HepG2 (cell line): ENCODE measurements around the gene PDE3B. TPM values are rescaled to one million over a fixed set of nuclear protein-coding genes. Genes with fewer than 3 reads are reported as not detected.

Source experiments
- ATAC-seq: fragments of 200-7000 bp; cut with Tn5 transposase; 3 replicates; pipeline ENCODE4 v1.9.1; 2020; ENCODE audit warnings: mild to moderate bottlenecking, moderate library complexity
- BruUV-seq: library from RNA; stranded (reverse); fragments of 400-500 nt; replicated peaks from 2 replicates; lab custom pipeline; 2021; lab: Mats Ljungman, UMichigan
- CTCF ChIA-PET: fragments of 300-600 bp; formaldehyde crosslinking; extraction: SDS; loops from one replicate; lab custom pipeline; 2021; ENCODE audit warnings: low total read pairs, inconsistent platforms, low intra/inter-chr PET ratio; lab: Yijun Ruan, JAX
- POLR2A ChIA-PET: fragments of 350-600 bp; sonication (Branson Sonifier 250); formaldehyde crosslinking; loops from one replicate; lab custom pipeline; 2020; ENCODE audit warnings: antibody characterized with exemption, inconsistent platforms; lab: Yijun Ruan, JAX
- DNase-seq: peaks from one replicate; pipeline ENCODE4 v3.0.0-alpha.2; 2015; ENCODE audit warnings: low spot score
- FAIRE-seq: peaks from 3 replicates; lab custom pipeline; 2011; peaks lifted over from hg19 to GRCh38; lab: Jason Lieb, UNC
- H2AFZ ChIP-seq: one replicate; pipeline ENCODE4 v1.6.1; 2011; ENCODE audit warnings: low read length, inconsistent platforms
- H3K27ac ChIP-seq: fragments of 300-600 bp; 3 replicates; pipeline ENCODE4 v1.8.0; 2011; ENCODE audit warnings: mixed run types, mild to moderate bottlenecking, mixed read lengths, low read length, inconsistent platforms; ENCODE audit not compliant: insufficient read depth; ENCODE audit errors: extremely low read length
- H3K27me3 ChIP-seq, 2 experiments: fragments of 200-600 bp in 1 of 2; 2 replicates in 1 of 2; 3 replicates in 1 of 2; pipeline versions ENCODE4 v1.6.0 to v1.8.0; 2011; ENCODE audit warnings: low read length in 2 of 2, mild to moderate bottlenecking in 2 of 2, moderate library complexity in 2 of 2, inconsistent platforms in 1 of 2; ENCODE audit not compliant: insufficient read depth in 2 of 2, control insufficient read depth in 1 of 2
- H3K36me3 ChIP-seq, 2 experiments: fragments of 200-600 bp in 1 of 2; replicated peaks in 1 of 2; 2 replicates in 1 of 2; 3 replicates in 1 of 2; pipeline versions ENCODE4 v1.5.1 to v1.8.0; 2011; ENCODE audit warnings: low read length in 2 of 2, inconsistent platforms in 1 of 2; ENCODE audit not compliant: insufficient read depth in 2 of 2, control insufficient read depth in 1 of 2
- H3K4me1 ChIP-seq: 2 replicates; pipeline ENCODE4 v1.5.1; 2012; ENCODE audit warnings: low read length, inconsistent platforms; ENCODE audit not compliant: insufficient read depth
- H3K4me2 ChIP-seq: 2 replicates; pipeline ENCODE4 v1.6.0; 2011; ENCODE audit warnings: low read depth, low read length, inconsistent platforms
- H3K4me3 ChIP-seq, 3 experiments: fragments of 200-600 bp in 1 of 3; sonication (generic), shearing (Covaris generic) in 1 of 3; replicated peaks in 1 of 3; 2 replicates each; pipeline ENCODE4 v1.5.1; 2011 to 2016; ENCODE audit warnings: low read length in 3 of 3, inconsistent platforms in 2 of 3, low read depth in 2 of 3, mild to moderate bottlenecking in 2 of 3, control low read depth in 1 of 3, mixed read lengths in 1 of 3; ENCODE audit not compliant: insufficient read depth in 1 of 3
- H3K79me2 ChIP-seq: one replicate; pipeline ENCODE4 v1.6.1; 2011; ENCODE audit warnings: low read length, inconsistent platforms; ENCODE audit not compliant: insufficient read depth
- H3K9ac ChIP-seq: 2 replicates; pipeline ENCODE4 v1.6.0; 2011; ENCODE audit warnings: mild to moderate bottlenecking, low read depth, low read length, inconsistent platforms; ENCODE audit not compliant: insufficient read depth
- H3K9me3 ChIP-seq: 2 replicates; pipeline ENCODE4 v1.5.1; 2012; ENCODE audit warnings: mild to moderate bottlenecking, low read length
- H4K20me1 ChIP-seq: 2 replicates; pipeline ENCODE4 v1.6.0; 2011; ENCODE audit warnings: inconsistent platforms, mild to moderate bottlenecking, low read length, moderate library complexity; ENCODE audit not compliant: insufficient read depth
- MAZ ChIP-seq, 2 experiments: sonication (generic) in 1 of 2; formaldehyde crosslinking in 1 of 2; IDR thresholded peaks; 2 replicates each; pipeline versions ENCODE4 v1.5.0 to v1.6.1; 2012 to 2020; ENCODE audit warnings: low read depth in 2 of 2, mild to moderate bottlenecking in 2 of 2, borderline replicate concordance in 1 of 2, improper control_type of control experiment in 1 of 2, low read length in 1 of 2, missing genetic modification reagents in 1 of 2, moderate library complexity in 1 of 2
- REPIN1 ChIP-seq: sonication (generic); formaldehyde crosslinking; IDR thresholded peaks from 2 replicates; pipeline ENCODE4 v1.8.0; 2022; ENCODE audit warnings: missing genetic modification reagents, low read depth, mild to moderate bottlenecking, borderline replicate concordance
- RNF2 ChIP-seq: fragments of 450-650 bp; conservative IDR thresholded peaks from 2 replicates; pipeline ENCODE4 v1.6.1; 2016; ENCODE audit warnings: low read depth
- RXRA ChIP-seq: sonication (generic); formaldehyde crosslinking; IDR thresholded peaks from 2 replicates; pipeline ENCODE4 v1.5.1; 2020; ENCODE audit warnings: missing genetic modification reagents
- TARDBP ChIP-seq: sonication (generic); formaldehyde crosslinking; IDR thresholded peaks from 2 replicates; pipeline ENCODE4 v1.8.0; 2022; ENCODE audit warnings: mild to moderate bottlenecking, missing genetic modification reagents
- TOPORS ChIP-seq: sonication (generic); formaldehyde crosslinking; IDR thresholded peaks from 2 replicates; pipeline ENCODE4 v1.8.0; 2023; ENCODE audit warnings: mild to moderate bottlenecking, missing genetic modification reagents
- YEATS2 ChIP-seq: sonication (generic); formaldehyde crosslinking; IDR thresholded peaks from 2 replicates; pipeline ENCODE4 v1.4.0; 2020; ENCODE audit warnings: missing genetic modification reagents, borderline replicate concordance
- ZNF331 ChIP-seq: sonication (generic); formaldehyde crosslinking; IDR thresholded peaks from 2 replicates; pipeline ENCODE4 v1.4.0; 2020; ENCODE audit warnings: missing genetic modification reagents
- ZNF644 ChIP-seq: IDR thresholded peaks from 2 replicates; pipeline ENCODE4 v1.6.1; 2016; ENCODE audit warnings: low read depth
- ZNF674 ChIP-seq: sonication (generic); formaldehyde crosslinking; IDR thresholded peaks from 2 replicates; pipeline ENCODE4 v1.5.0; 2020; ENCODE audit warnings: low read depth, mild to moderate bottlenecking, missing genetic modification reagents
- ZNF891 ChIP-seq: sonication (generic); formaldehyde crosslinking; IDR thresholded peaks from 2 replicates; pipeline ENCODE4 v1.5.0; 2020; ENCODE audit warnings: mild to moderate bottlenecking, missing genetic modification reagents
- WGBS: methylation state at CpG from one replicate; pipeline ENCODE4 v1.1.6; 2017; ENCODE audit warnings: low lambda C conversion rate; 5-methylcytosine and 5-hydroxymethylcytosine counted together
- in situ Hi-C: cut with HindIII; loops from 2 replicates; pipeline ENCODE4 v1.10.0; 2017; ENCODE audit warnings: low pct_unique_long_range_greater_than_20kb; ENCODE audit not compliant: extremely low pct_ligation_motif_present
- intact Hi-C: fragments of 100-400 bp; cut with micrococcal nuclease; formaldehyde crosslinking; loops from one replicate; pipeline ENCODE4 v1.10.0; 2022; ENCODE audit not compliant: unreplicated experiment
- polyA plus RNA-seq, 8 experiments: library from polyadenylated mRNA; depleted of rRNA in 3 of 8; stranded (reverse) in 7 of 8; unstranded in 1 of 8; fragments of >200 nt; fragmentation: Illumina TruSeq in 4 of 8; extraction: Trizol in 4 of 8; gene quantifications; 2 replicates each; pipeline versions ENCODE4 v1.2.1 to v1.2.3, GENCODE V29; 2011 to 2016; ENCODE audit warnings: low read depth in 4 of 8, missing spikeins in 1 of 8, mixed read lengths in 1 of 8; ENCODE audit not compliant: insufficient read depth in 1 of 8
- total RNA-seq, 5 experiments: library from RNA; depleted of rRNA; stranded (reverse); fragments of >200 nt; fragmentation: Illumina TruSeq; extraction: Trizol; gene quantifications; 2 replicates each; pipeline ENCODE4 v1.2.3, GENCODE V29; 2016; ENCODE audit warnings: low read depth in 1 of 5
- TF ChIP-seq, protein P1 (sequence below): sonication (generic); formaldehyde crosslinking; IDR thresholded peaks from 2 replicates; pipeline ENCODE4 v1.5.0; 2020; ENCODE audit warnings: mild to moderate bottlenecking, missing genetic modification reagents, borderline replicate concordance
- TF ChIP-seq, protein P2 (sequence below): IDR thresholded peaks from 2 replicates; pipeline ENCODE4 v1.6.1; 2016; ENCODE audit warnings: low read depth, borderline replicate concordance
- TF ChIP-seq, protein P3 (sequence below): sonication (generic); formaldehyde crosslinking; IDR thresholded peaks from 2 replicates; pipeline ENCODE4 v1.4.0; 2020; ENCODE audit warnings: missing genetic modification reagents

Gene PDE3B
- total and polyA plus RNA-seq, 2 of the 13 experiments (the other 11 are each of a cell fraction or from before 2014, with no cell fraction given) = 14.1 to 26.5 TPM

DNA sequence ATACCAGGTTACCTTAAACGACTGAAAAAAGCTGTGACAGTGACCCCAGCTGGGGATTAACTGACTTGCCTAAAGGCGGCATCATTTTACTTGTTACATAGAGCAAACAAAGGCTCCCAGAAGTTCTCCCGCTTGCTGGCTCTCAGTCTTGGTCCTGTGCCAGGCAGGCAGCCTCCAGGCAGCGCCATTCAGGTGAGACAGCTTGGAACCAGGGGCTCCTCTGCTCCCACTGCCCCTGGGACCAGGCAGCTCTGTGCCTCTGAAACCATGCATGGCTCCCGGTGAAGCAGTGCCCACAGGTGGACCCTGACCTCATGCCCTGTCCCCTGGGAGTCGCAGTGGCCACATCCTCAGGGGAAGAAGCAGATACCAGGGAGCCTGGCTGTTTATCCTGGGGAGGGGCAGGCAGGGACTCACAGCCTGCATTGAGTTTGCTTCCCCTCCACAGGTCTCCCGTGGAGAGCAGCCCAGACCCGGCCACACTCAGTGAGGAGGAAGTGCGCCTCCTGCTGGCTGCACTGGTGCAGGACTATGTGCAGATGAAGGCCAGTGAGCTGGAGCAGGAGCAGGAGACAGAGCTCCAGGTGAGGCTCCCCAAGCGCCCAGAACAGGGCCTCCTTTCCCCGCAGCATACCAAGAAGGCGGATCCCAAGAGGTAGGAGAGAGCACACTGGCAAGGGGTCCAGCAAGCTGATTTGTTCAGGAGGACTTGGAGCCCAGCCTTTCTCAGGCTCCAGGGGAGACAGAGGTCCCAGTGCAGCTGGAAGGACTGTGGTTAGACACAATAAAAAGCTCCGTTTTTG is 264.0 kb downstream of the PDE3B start:
- FAIRE-seq (no peak), ATAC-seq (peak; percentile 96), DNase-seq (peak; percentile 71)
- no TSS peak for BruUV-seq
- Histone ChIP-seq H3K27ac (no peak overlapping the region), H3K27me3 (no peaks in the 10 kb centered on the region), H3K79me2 (no peaks in the 10 kb centered on the region), H3K4me1 (peaks cover 23% of the 10 kb centered on the region), H3K9ac (peak overlapping the region; percentile 11; the same call in 1 of the 2 replicates), H4K20me1 (no peaks in the 10 kb centered on the region), H3K4me3 (peak overlapping the region; percentile 39 to 71 (median 54)), H2AFZ (peak overlapping the region; percentile 60), H3K36me3 (no peaks in the 10 kb centered on the region), H3K4me2 (peak overlapping the region; percentile 90), H3K9me3 (no peaks in the 10 kb centered on the region)
- 0% methylated on average over 5 of the region's 13 CpGs for WGBS
- in situ Hi-C loops = loop anchor here (5.0 kb wide), 2 partner anchors 120 to 370 kb away; no protein-coding TSS in a partner anchor
- POLR2A ChIA-PET = interaction anchor here (0.9 to 2.7 kb wide), 5 partner anchors 13 to 407 kb away, joined by 3 to 9 read pairs (median 5); partner anchors contain the start of genes CYP2R1 and PDE3B
- intact Hi-C loops = loop anchor here (1.0 to 2.0 kb wide), 7 partner anchors 99 to 370 kb away; no protein-coding TSS in a partner anchor
- CTCF ChIA-PET = interaction anchor here (1.2 to 2.9 kb wide), 4 partner anchors 98 to 371 kb away, joined by 3 to 22 read pairs (median 8); no protein-coding TSS in a partner anchor
- TF ChIP-seq, protein P1, sequence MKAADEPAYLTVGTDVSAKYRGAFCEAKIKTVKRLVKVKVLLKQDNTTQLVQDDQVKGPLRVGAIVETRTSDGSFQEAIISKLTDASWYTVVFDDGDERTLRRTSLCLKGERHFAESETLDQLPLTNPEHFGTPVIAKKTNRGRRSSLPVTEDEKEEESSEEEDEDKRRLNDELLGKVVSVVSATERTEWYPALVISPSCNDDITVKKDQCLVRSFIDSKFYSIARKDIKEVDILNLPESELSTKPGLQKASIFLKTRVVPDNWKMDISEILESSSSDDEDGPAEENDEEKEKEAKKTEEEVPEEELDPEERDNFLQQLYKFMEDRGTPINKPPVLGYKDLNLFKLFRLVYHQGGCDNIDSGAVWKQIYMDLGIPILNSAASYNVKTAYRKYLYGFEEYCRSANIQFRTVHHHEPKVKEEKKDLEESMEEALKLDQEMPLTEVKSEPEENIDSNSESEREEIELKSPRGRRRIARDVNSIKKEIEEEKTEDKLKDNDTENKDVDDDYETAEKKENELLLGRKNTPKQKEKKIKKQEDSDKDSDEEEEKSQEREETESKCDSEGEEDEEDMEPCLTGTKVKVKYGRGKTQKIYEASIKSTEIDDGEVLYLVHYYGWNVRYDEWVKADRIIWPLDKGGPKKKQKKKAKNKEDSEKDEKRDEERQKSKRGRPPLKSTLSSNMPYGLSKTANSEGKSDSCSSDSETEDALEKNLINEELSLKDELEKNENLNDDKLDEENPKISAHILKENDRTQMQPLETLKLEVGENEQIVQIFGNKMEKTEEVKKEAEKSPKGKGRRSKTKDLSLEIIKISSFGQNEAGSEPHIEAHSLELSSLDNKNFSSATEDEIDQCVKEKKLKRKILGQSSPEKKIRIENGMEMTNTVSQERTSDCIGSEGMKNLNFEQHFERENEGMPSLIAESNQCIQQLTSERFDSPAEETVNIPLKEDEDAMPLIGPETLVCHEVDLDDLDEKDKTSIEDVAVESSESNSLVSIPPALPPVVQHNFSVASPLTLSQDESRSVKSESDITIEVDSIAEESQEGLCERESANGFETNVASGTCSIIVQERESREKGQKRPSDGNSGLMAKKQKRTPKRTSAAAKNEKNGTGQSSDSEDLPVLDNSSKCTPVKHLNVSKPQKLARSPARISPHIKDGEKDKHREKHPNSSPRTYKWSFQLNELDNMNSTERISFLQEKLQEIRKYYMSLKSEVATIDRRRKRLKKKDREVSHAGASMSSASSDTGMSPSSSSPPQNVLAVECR = peak; percentile 38
- no peak for TF ChIP-seq RNF2
- TF ChIP-seq ZNF331 = peak; percentile 43; the same call in 1 of the 2 replicates
- TF ChIP-seq MAZ (IDR thresholded peaks at IDR 0.05; ENCODE audit: borderline replicate concordance, low read depth, low read length) = no peak
- peak; percentile 49; the same call in 1 of the 2 replicates for TF ChIP-seq MAZ (CRISPR knock-in tag; IDR thresholded peaks at IDR 0.05; ENCODE audit: low read depth)
- peak; percentile 53; the same call in 1 of the 2 replicates for TF ChIP-seq TOPORS
- TF ChIP-seq, protein P2, sequence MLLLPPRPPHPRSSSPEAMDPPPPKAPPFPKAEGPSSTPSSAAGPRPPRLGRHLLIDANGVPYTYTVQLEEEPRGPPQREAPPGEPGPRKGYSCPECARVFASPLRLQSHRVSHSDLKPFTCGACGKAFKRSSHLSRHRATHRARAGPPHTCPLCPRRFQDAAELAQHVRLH (CRISPR knock-in tag) = 0 out of 2 replicates have a peak, but pooled peaks have one; percentile 41
- no peak for TF ChIP-seq ZNF674 (CRISPR knock-in tag)
- TF ChIP-seq REPIN1 = peak; percentile 30; the same call in 1 of the 2 replicates
- TF ChIP-seq RXRA (CRISPR knock-in tag) = peak; percentile 43; the same call in 1 of the 2 replicates
- TF ChIP-seq, protein P3, sequence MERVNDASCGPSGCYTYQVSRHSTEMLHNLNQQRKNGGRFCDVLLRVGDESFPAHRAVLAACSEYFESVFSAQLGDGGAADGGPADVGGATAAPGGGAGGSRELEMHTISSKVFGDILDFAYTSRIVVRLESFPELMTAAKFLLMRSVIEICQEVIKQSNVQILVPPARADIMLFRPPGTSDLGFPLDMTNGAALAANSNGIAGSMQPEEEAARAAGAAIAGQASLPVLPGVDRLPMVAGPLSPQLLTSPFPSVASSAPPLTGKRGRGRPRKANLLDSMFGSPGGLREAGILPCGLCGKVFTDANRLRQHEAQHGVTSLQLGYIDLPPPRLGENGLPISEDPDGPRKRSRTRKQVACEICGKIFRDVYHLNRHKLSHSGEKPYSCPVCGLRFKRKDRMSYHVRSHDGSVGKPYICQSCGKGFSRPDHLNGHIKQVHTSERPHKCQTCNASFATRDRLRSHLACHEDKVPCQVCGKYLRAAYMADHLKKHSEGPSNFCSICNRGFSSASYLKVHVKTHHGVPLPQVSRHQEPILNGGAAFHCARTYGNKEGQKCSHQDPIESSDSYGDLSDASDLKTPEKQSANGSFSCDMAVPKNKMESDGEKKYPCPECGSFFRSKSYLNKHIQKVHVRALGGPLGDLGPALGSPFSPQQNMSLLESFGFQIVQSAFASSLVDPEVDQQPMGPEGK (CRISPR knock-in tag) = 0 out of 2 replicates have a peak, but pooled peaks have one; percentile 21
- TF ChIP-seq TARDBP (CRISPR knock-in tag) = 0 out of 2 replicates have a peak, but pooled peaks have one; percentile 31
- peak; percentile 11; the same call in 1 of the 2 replicates for TF ChIP-seq ZNF644 (CRISPR knock-in tag)
- peak; percentile 29; the same call in 1 of the 2 replicates for TF ChIP-seq YEATS2 (CRISPR knock-in tag)
- peak; percentile 38; the same call in 1 of the 2 replicates for TF ChIP-seq ZNF891 (CRISPR knock-in tag)
